Transverse colon (tissue), 4 donors: ENCODE measurements around the gene VAV1. TPM values are rescaled to one million over a fixed set of nuclear protein-coding genes. Genes with fewer than 3 reads are reported as not detected.

Source experiments
- DNase-seq: peaks from one replicate; pipeline ENCODE4 v3.0.0-alpha.2; 2019
- H3K27ac ChIP-seq, 4 donors: fragments of 200-600 bp; sonication (generic); 2 replicates each; pipeline ENCODE4 v1.5.1; 2016 to 2018; ENCODE audit warnings: inconsistent platforms in 4 of 4
- H3K27me3 ChIP-seq: fragments of 200-600 bp; sonication (generic); 2 replicates; pipeline ENCODE4 v1.5.1; 2017; ENCODE audit warnings: inconsistent platforms
- H3K36me3 ChIP-seq, 4 donors: fragments of 200-600 bp; sonication (generic); 2 replicates each; pipeline ENCODE4 v1.5.1; 2017 to 2019; ENCODE audit warnings: inconsistent platforms in 4 of 4
- H3K4me1 ChIP-seq, 4 donors: fragments of 200-600 bp; sonication (generic); 2 replicates each; pipeline ENCODE4 v1.5.1; 2017 to 2020; ENCODE audit warnings: inconsistent platforms in 4 of 4
- H3K4me3 ChIP-seq, 4 donors: fragments of 200-600 bp; sonication (generic); 1 replicate in 1 of 4; 2 replicates in 3 of 4; pipeline versions ENCODE4 v1.5.1 to v1.6.1; 2017 to 2019; ENCODE audit warnings: inconsistent platforms in 4 of 4
- H3K9me3 ChIP-seq, 2 donors: fragments of 200-600 bp; sonication (generic); 2 replicates each; pipeline ENCODE4 v1.5.1; 2017 to 2019; ENCODE audit warnings: inconsistent platforms in 2 of 2
- EP300 ChIP-seq: sonication (generic); formaldehyde crosslinking; IDR thresholded peaks from one replicate; pipeline ENCODE4 v1.6.1; 2017; ENCODE audit warnings: antibody characterized with exemption, low read depth
- POLR2A ChIP-seq: fragments of 450-650 bp; IDR thresholded peaks from one replicate; pipeline ENCODE4 v1.6.1; 2016; ENCODE audit warnings: antibody characterized with exemption, mild to moderate bottlenecking, moderate library complexity
- POLR2AphosphoS5 ChIP-seq, 3 donors: sonication (generic); formaldehyde crosslinking; IDR thresholded peaks; one replicate each; pipeline ENCODE4 v1.6.1; 2016; ENCODE audit warnings: antibody characterized with exemption in 3 of 3
- WGBS, 2 donors: methylation state at CpG; one replicate each; pipeline ENCODE4 v1.1.5; 2018; ENCODE audit warnings: low coverage in 1 of 2; 5-methylcytosine and 5-hydroxymethylcytosine counted together
- in situ Hi-C, 4 donors: fragments of 200-750 bp; cut with MboI; loops; one replicate each; pipeline versions ENCODE4 v1.15.0 to v1.15.1; 2017; ENCODE audit warnings: low sequenced_read_pairs in 3 of 4, low pct_ligation_motif_present in 1 of 4, low pct_unique_long_range_greater_than_20kb in 1 of 4
- intact Hi-C: fragments of 100-400 bp; cut with DNase I; formaldehyde crosslinking; loops from one replicate; pipeline ENCODE4 v1.15.1; 2023; ENCODE audit warnings: low total_unique reads
- total RNA-seq, 4 donors: library from RNA; depleted of rRNA; stranded (reverse); fragments of >200 nt; gene quantifications; one replicate each; pipeline ENCODE4 v1.1.0, GENCODE V29; 2016
- TF ChIP-seq, protein P1 (sequence below), 5 experiments: fragments of 200-600 bp in 3 of 5; fragments of 450-650 bp in 2 of 5; sonication (generic) in 3 of 5; IDR thresholded peaks; 1 replicate in 2 of 5; 2 replicates in 3 of 5; pipeline ENCODE4 v1.5.1; 2016 to 2017; ENCODE audit warnings: antibody characterized with exemption in 5 of 5, inconsistent platforms in 3 of 5, mild to moderate bottlenecking in 2 of 5, moderate library complexity in 1 of 5

The VAV1 gene
- total RNA-seq, 4 donors from 2014 or later: 0.60 to 10.8 (median 6.0) TPM

DNA sequence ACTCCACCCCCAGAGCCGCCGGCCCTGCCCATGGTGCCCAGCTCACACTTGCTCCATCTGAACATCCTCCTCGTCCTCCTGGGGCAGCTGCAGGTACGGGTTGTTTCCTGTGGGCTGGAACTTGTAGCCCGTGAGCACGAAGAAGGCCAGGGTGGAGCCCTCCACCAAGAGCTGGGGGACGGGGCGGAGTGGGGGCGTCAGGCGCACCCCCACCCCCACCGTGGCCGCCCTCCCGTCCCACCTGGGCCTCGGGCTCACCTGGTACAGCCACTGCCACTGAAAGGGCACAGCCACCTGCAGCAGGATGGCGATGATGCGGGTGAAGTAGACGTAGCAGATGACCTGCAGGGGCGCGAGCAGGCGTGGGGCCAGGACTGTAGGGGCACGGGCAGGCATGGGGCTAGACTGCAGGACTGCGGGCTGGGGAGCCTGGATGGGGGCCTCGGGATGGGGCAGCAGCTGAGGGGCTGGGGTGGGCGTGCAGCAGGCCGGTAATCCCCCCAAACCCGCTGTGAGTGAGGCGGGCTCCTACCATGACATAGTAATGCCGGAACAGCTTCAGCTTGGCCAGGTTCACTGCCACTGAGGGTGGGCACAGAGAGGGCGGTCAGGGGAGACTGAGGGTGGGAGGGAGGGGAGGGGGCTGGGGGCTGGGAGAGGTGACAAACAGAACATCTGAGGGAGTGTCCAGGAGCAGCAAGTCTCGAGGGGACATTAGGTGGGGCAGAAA lies 41.4 kb upstream of the VAV1 start:
- no peaks in the 10 kb centered on the region for H3K9me3 ChIP-seq
- 72 to 92% methylated on average over 4 to 21 of the region's 30 CpGs for WGBS, 2 donors
- intact Hi-C loops (no loop called here), in situ Hi-C loops (loop anchor here in 2 of 4 donors (10.0 to 25.0 kb wide), 2 partner anchors 131 to 206 kb away; no protein-coding TSS in a partner anchor)
- peak overlapping the region; percentile 63 to 72 (median 68) for H3K27ac ChIP-seq
- peak overlapping the region in 1 of 4 donors; percentile 28 for H3K4me3 ChIP-seq
- TF ChIP-seq, protein P1, sequence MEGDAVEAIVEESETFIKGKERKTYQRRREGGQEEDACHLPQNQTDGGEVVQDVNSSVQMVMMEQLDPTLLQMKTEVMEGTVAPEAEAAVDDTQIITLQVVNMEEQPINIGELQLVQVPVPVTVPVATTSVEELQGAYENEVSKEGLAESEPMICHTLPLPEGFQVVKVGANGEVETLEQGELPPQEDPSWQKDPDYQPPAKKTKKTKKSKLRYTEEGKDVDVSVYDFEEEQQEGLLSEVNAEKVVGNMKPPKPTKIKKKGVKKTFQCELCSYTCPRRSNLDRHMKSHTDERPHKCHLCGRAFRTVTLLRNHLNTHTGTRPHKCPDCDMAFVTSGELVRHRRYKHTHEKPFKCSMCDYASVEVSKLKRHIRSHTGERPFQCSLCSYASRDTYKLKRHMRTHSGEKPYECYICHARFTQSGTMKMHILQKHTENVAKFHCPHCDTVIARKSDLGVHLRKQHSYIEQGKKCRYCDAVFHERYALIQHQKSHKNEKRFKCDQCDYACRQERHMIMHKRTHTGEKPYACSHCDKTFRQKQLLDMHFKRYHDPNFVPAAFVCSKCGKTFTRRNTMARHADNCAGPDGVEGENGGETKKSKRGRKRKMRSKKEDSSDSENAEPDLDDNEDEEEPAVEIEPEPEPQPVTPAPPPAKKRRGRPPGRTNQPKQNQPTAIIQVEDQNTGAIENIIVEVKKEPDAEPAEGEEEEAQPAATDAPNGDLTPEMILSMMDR (IDR thresholded peaks at IDR 0.05): no peak
- TF ChIP-seq POLR2A (no peak), POLR2AphosphoS5 (IDR thresholded peaks at IDR 0.05) (no peak), EP300 (no peak)
- no peaks in the 10 kb centered on the region for H3K27me3 ChIP-seq
- H3K4me1 ChIP-seq: peaks cover 5 to 27% (median 7%) of the 10 kb centered on the region in 4 donors
- H3K36me3 ChIP-seq: no peaks in the 10 kb centered on the region
- DNase-seq: no peak

DNA sequence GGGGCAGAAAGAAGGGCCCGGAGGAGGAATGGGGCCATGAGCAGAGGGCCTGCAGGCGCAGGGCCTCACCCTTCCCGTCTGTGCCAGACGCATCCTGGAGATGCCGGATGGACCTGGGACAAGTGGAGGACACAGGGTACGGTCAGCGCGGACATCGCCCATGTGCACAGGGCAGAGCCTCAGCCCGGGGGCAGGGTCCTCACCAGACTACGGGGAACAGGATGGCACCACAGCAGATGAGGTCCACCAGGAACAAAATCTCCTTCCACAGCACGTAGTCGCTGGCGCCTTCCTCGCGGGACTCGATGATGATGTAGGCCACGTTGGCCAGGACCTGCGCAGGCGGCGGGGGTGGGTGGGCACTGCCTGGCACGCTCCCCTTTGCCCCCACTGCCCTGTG lies 40.7 kb upstream of the VAV1 start:
- Histone ChIP-seq H3K4me3 (no peak overlapping the region), H3K36me3 (no peaks in the 10 kb centered on the region), H3K9me3 (no peaks in the 10 kb centered on the region), H3K27ac (no peak overlapping the region), H3K27me3 (no peaks in the 10 kb centered on the region), H3K4me1 (peaks cover 9 to 30% (median 10%) of the 10 kb centered on the region in 4 donors)
- intact Hi-C loops (no loop called here), in situ Hi-C loops (loop anchor here in 2 of 4 donors (10.0 to 25.0 kb wide), 2 partner anchors 130 to 207 kb away; no protein-coding TSS in a partner anchor)
- no peak for TF ChIP-seq EP300
- TF ChIP-seq POLR2AphosphoS5 (IDR thresholded peaks at IDR 0.05): no peak
- TF ChIP-seq, protein P1 (IDR thresholded peaks at IDR 0.05): no peak
- no peak for TF ChIP-seq POLR2A
- 80 to 90% methylated on average over 3 to 21 of the region's 22 CpGs for WGBS, 2 donors
- no peak for DNase-seq

DNA sequence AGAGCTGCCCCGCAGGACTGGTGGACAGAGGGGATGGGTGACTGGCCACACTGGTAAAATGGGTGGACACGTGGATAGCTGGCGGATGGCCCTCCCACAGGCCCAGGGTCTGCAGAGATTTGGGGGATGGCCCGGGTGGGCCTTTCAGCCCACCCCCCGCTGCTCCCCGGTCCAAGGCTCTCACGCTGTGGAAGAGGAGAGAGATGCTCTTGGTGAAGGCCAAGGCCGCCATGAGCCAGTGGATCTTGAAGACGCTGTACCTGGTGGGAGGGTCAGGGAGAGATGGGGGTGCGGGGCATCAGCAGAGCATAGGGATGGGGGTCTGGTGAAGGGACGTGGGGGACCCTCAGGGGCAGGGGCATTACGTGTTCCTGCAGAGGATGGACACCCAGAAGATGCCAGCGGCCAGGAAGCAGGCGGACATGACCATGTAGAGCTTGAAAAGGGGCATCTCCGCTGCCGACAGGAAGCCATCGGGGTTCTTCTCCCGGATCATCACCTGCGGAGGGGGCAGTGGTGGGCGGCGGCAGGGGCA lies 39.6 kb upstream of the VAV1 start:
- Histone ChIP-seq H3K4me1 (peaks cover 10 to 31% (median 11%) of the 10 kb centered on the region in 4 donors), H3K9me3 (no peaks in the 10 kb centered on the region), H3K4me3 (no peak overlapping the region), H3K36me3 (no peaks in the 10 kb centered on the region), H3K27ac (no peak overlapping the region), H3K27me3 (no peaks in the 10 kb centered on the region)
- 86 to 95% methylated on average over 8 to 21 of the region's 21 CpGs for WGBS, 2 donors
- intact Hi-C loops (no loop called here), in situ Hi-C loops (loop anchor here in 2 of 4 donors (10.0 to 25.0 kb wide), 2 partner anchors 129 to 208 kb away; no protein-coding TSS in a partner anchor)
- no peak for DNase-seq
- TF ChIP-seq EP300 (no peak), POLR2A (no peak), POLR2AphosphoS5 (IDR thresholded peaks at IDR 0.05) (no peak)
- TF ChIP-seq, protein P1 (IDR thresholded peaks at IDR 0.05): no peak

DNA sequence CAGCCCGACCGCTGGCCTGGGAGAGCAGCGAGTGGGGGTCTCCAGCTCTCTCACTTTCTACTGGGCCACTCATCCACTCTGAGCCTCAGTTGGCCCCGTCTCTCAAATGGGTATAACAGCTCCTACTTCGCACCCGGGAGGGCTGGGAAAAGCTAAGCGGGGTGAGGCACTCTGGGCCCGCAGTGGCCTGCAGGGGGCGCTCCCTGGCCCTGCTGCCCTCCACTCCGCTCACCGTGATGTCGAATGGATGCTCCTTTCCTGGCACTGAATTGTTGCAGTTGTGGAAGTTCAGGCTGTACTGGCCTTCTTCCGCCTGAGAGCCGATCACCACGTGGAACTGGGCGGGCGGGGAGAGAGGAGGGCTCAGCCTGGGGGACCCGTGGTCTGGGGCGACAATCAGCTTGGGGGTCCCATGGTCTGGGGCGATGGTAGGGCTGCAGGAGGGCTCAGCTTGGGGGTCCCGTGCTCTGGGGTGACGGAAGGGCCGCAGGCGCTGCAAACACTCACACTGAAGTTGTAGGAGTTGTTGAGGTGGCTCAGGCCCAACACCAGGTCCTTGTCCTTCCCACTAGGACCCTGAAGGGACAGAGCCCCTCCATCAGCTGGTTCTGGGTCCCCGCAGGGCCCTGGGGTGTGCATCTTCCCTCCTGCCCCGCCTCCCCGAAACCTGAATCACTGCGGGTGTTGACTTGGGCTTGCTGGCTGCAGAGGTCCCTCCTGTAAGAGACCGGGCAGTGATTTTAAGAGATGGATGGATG lies 39.0 kb upstream of the VAV1 start:
- intact Hi-C loops: no loop called here

More for the DNA sequence above, 39.0 kb upstream of the VAV1 start:
- H3K27me3 ChIP-seq: no peaks in the 10 kb centered on the region
- DNase-seq: no peak
- no peak overlapping the region for H3K4me3 ChIP-seq
- no peaks in the 10 kb centered on the region for H3K9me3 ChIP-seq
- H3K36me3 ChIP-seq: no peaks in the 10 kb centered on the region
- in situ Hi-C loops: loop anchor here in 2 of 4 donors (10.0 to 25.0 kb wide), 2 partner anchors 129 to 209 kb away; no protein-coding TSS in a partner anchor
- no peak for TF ChIP-seq POLR2A
- TF ChIP-seq, protein P1 (IDR thresholded peaks at IDR 0.05): peak in 2 of 5 experiments; percentile 18 to 22
- H3K4me1 ChIP-seq: peaks cover 16 to 38% (median 17%) of the 10 kb centered on the region in 4 donors
- 93 to 100% methylated on average over 1 to 23 of the region's 29 CpGs for WGBS, 2 donors
- H3K27ac ChIP-seq: no peak overlapping the region
